HG03175 (cell line): ENCODE measurements around the gene IKZF3.
"Not testable (repeated sequence)": the region's sequence is repeated elsewhere in the genome, so short reads cannot be mapped to it uniquely, and the experiment has no call there.

Source experiments
- ATAC-seq: cut with Tn5 transposase; IDR thresholded peaks from one replicate; pipeline ENCODE4 v1.9.1; 2021; ENCODE audit warnings: mild to moderate bottlenecking, moderate library complexity; ENCODE audit not compliant: unreplicated experiment

Gene IKZF3

DNA sequence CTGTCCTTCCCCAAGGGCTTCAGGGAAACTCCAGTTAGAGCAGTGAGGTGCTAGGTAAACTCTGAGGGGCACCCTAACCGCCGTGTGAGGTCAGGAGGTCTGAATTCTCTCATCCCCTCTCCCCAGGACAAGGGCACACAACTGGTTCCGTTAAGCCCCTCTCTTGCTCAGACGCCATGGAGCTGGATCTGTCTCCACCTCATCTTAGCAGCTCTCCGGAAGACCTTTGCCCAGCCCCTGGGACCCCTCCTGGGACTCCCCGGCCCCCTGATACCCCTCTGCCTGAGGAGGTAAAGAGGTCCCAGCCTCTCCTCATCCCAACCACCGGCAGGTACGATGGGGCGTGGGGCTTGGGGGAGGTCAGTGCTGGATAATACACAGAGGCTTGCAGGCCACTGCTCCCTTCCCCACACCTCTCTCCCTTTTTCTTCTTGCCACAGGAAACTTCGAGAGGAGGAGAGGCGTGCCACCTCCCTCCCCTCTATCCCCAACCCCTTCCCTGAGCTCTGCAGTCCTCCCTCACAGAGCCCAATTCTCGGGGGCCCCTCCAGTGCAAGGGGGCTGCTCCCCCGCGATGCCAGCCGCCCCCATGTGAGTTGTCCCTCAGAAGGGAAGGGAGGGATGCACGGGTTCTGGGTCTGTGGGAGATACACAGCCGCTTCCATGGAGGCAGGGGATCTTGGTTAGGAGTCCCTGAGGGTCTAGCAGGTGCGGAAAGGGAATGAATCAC lies 121.8 kb downstream of the IKZF3 start:
- no peak for ATAC-seq

DNA sequence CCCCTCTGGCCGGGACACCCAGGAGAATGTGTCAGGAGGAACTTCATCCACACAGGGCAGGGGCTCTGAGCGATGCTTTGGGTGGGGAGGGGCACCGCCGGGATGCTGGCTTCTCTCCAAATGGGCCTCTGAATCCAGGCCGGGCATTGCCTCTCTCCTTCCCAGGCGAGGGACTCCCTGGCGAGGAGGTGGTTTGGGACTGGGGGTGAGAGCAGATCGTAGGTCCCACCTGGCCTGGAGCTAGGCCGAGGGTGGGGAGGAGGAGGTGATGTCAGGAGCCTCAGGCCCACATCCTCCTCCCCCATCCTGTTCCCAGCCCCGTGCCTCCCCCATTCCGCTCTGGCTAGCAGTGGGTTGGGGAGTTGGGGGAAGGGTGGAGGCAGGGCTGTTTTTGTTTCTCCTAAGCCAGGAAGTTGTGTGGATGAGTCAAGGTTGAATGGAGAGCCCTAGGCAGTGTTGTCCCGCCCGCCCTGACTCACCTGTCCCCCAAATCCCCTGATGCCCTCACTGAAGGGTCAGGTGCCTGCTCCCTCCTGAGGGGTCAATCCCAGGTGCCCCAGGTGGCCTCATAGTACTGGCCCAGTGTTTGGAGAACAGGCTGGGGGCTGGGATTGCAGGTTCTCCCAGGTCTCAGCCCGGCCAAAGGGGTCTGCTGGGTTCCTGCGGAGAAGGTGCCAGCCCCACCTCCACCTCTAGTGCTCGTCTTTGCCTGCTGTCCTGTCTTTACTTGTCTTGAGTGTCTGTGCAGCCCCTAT lies 123.6 kb downstream of the IKZF3 start:
- ATAC-seq = no peak

DNA sequence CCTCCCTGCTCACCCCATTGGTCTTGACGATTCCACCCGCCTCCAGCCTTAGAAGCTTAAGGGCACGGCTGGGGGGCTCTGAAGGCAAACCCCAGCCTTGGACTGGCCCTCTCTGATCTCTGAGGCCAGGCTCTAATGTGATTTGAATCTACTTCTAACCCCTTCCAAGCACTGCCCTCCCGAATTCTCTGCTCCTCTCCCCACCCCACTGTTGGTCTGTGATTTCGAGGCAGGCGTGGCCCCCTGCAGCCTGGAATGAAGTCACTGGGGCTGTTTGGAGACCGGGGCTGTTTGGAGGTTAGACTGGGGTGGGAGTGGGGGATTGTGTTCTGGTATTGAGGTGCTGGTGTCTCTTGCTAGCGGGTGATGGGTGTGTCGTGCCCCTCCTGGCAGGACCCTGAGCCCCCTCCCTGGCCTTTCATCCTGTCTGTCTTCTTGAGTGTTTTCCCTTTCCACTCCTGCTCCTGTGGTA lies 124.2 kb downstream of the IKZF3 start:
- ATAC-seq = no peak

DNA sequence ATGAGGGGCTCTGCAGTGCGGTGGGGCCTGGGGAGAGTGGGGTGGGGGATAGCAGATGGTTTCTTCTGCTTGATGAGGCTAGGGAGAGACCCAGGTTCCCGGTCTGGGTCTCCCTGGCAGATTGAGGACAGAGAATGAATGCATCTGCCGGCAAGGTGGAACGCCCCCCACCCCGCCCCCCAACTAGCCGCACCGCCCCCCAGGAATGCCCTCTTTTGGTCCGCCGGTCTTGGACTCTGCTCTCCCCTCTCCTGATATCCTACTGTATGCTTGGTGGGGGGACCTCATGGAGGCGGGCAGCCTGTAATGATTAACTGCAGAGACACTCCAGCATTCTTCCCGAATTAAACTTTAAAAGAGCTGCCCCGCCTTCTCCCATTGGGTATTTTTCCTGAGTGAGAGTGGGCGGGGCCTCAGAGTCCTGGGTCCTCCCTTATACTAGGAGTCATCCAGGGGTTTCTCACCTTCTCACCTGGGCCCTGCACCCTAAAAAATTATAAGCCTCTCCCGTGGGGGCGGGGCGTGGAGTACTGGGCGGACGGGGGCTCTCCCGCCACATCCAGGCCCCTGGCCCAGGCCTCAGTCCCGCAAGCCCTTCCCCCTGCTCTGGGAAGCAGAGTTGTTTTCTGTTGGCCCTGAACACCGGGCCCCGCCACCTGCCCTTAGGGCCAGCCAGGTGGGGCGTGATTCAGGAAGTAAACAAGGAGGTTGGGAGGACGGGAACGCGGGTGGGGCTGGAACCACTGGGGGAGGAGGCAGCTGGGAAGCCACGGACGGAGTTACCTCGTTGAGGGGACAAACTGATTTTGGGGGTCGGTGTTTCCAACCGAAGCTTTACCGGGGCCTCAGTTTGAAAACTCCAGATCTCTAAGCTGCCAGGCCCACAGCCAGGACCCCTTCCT lies 124.9 kb downstream of the IKZF3 start:
- no peak for ATAC-seq

DNA sequence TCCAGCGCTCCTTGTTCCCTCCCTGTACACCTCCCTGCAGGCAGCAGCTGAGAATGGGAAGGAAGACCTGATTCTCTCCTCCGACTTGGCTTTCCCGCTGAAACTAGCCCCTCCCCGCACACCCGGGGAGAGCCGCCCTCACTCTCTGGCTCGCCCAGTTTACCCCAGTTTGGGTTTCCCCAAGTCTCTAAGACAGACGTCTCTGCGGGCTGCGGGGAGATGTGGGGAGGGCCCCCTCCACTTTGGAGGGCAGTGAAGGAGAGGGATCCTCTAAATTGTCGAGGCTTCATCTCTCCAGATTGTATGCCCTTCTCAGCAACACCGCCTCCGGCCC lies 125.6 kb downstream of the IKZF3 start:
- no peak for ATAC-seq

DNA sequence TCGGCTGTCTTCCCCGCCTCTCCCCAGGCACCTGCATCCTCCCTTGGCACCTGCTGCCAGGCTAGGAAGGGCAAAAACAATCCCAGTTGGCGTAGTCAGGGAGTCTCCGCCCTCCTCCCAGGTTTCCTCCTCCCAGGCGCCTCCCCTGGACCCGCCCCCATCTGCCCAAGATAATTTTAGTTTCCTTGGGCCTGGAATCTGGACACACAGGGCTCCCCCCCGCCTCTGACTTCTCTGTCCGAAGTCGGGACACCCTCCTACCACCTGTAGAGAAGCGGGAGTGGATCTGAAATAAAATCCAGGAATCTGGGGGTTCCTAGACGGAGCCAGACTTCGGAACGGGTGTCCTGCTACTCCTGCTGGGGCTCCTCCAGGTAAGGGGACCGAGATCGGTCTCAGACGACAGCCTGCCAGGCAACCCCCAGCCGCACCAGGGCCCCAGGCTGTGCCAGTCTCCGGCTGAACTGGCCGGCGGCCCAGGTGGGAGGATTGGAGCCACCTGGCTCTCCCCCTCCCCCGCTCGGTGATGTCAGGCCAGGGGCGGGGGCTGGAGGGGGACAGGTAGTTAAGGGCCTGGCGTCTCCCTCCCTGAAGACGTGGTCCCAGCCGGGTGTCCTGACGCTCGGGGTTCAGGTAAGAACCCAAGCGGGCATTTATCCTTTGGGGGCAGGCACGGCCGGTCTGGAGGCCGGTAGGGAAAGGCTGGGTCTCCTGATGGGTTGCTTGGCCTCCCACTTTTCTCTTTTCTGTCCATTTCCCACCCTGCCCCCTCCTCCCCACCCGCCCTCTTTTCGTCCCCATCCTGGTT lies 126.1 kb downstream of the IKZF3 start, which contains the start of gene GRB7:
Gene GRB7, plus strand, starts transcription at position 179 of the 808 bp plus-strand sequence. CDS start 4,364 bp downstream, outside the sequence.
- no peak for ATAC-seq

DNA sequence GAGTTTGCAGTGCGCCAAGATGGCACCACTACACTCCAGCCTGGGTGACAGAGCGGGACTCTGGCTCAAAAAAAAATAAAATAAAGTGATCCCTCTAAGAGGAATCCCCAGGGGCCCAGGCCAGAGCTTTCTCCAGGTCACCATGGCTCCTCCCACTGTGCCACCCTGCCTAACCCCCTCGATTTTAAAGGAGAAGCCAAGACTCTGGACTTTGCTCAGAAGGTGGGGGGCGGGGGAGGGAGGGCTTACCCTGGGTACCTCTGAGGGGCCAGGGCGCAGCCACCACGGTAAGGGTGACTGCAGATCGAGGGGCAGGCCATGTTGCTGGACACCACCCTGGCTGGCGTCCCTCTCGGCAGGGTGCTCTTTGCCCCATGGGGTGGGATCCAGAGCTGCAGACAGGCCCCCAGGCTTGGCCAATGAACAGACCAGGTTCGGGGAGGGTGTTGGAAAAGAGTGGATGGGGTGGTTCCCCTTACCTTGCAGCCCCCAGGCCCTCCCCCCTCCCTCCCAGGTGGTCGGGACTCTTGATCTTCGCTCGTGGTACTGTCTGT lies 126.8 kb downstream of the IKZF3 start:
- no peak for ATAC-seq

DNA sequence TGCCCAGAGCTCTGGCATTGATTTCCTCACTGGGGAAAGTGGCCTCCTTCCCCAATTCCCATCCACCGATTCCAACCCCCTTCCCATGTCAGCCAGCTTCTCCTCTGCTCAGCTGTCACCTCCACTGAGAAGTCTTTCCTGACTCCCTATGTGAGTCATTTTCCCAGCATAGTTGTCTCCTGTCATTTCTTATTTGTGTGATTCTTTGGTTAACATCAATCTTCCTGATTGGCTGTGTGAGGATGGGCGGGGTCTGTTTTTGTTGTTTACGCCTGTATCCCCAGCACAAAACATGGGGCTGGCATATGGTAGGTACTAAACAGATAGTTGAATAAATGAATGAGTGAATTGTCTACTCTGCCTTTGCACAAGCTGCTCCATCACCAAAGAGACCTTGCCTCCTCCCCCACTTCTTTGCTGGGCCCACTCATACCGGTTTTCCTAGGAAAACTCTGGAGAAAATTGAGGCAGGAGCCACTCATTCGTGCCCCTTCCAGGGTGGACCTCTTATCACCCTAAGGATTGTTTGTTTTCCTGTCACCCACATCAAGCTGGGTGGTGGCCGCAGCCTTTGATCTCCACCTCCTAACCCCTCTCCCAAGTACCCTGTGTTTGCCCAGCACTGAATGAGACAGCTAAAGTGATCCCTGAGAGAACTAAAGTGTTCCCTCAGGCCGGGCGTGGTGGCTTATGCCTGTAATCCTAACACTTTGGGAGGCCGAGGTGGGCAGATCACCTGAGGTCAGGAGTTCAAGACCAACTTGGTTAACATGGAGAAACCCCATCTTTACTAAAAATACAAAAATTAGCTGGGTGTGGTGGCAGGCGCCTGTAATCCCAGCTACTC lies 127.6 kb downstream of the IKZF3 start:
- ATAC-seq = no peak

DNA sequence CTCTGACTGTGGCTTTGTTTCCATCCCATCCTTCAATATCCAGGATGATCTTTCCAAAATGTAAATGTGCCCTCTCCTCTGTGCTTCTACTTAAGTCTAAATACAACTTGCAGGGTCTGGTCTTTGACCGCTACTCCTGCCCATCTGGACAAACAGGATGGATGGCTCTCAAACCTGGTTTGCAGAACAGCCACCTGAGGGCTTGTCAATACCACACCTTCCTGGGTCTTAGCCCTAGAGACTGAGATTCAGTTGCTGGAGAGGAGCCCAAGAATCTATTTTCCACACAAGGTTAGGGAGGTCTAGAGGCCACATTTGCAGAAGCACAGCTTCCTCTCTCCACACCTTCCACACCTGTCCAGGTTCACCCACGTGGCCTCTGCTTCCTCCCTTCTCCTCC lies 128.2 kb downstream of the IKZF3 start:
- no peak for ATAC-seq

DNA sequence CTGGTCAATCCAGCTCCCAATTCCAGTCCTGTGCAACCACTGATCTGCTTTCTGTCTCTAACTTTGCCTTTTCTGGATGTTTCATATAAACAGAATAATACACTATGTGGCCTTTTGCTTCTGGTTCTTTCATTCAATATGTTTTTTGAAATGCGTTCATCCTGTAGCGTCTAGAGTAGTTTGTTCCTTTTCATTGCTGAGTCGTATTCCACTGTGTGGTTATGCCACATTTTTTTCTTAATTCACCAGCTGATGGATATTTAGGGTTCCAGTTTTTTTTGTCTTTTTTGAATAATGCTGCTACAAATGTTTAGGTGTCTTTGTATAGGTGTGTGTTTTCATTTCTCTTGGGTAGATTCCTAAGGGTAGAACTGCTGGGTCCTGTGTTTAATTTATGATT lies 131.5 kb downstream of the IKZF3 start:
- ATAC-seq = no peak

DNA sequence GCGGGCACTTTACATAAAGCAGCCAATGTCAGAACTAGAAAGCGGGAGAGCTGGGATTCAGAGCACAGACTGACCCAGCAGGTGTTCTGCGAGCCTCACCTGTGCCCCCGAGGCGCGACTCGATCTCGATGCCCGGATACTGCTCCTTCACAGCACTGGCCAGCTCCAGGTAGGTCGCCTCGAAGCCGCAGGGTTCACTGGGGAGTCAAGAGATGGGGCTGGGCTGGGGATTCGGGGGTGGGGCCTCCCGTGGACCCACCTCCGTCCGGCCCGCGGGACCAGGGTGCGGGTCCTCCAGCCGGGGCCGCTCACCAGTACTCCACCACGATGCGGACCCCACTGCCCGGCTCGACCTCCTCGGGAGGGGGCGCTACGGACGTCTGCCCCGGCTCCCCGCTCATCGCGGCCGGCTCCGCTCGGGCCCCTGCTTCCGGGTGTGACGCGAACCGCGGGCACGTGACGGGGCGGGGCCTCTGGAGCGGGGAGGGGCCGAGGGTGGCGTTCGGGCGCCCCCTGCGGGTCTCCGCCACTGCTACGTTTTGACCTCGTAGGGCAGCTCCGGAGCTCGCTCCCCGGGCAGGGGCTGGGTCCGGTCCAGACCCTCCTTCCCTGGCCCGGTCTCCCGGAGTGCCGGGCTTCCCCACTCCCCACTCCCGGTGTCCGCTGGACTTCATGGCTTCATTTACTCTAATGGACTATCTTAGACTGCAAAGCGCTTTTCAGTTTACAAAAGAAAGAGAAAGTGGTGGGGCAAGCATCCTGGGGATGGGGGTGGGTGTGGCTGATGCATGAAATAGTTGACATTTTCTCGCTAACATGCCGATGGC lies 133.8 kb downstream of the IKZF3 start, which contains the start of gene MIEN1:
Gene MIEN1, minus strand, starts transcription at position 438 of the 827 bp plus-strand sequence. Its CDS starts 37 bp downstream, at position 401.
- peak; percentile 89 for ATAC-seq

DNA sequence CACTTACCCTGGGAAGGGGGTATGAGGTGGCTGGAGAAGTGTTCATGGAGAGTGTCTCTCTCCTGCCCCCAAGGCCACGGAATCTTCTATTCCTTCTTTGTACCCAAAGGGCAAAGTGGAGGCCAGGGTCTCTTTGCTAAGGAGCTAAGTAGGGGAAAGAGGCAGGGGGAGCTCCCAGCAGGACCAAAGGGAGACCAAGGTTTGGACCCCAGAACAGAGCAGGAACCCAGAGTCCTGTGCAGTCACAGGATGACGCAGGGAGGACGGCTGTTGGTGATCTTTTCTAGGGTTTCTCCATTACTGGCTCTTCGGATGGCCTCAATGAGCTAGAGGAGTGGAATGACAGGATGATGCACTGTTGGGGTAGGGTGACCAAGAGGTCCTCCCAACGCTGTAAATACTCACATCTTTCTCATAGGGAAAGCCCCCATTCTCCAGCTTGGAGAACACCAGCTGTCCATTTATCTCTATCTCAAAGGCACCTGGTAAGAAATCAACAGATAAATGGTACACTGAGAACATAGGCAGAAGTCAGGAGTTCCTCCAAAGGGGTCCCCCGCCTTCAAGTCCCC lies 134.7 kb downstream of the IKZF3 start:
- no peak for ATAC-seq

DNA sequence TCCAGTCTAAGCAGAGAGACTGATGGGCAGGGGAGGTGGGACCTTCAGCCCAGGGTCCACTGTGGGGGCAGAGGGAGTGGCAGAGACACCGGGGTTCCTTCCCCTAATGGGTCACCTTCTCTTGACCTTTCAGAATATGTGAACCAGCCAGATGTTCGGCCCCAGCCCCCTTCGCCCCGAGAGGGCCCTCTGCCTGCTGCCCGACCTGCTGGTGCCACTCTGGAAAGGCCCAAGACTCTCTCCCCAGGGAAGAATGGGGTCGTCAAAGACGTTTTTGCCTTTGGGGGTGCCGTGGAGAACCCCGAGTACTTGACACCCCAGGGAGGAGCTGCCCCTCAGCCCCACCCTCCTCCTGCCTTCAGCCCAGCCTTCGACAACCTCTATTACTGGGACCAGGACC lies 136.6 kb downstream of the IKZF3 start:
- ATAC-seq = no peak

DNA sequence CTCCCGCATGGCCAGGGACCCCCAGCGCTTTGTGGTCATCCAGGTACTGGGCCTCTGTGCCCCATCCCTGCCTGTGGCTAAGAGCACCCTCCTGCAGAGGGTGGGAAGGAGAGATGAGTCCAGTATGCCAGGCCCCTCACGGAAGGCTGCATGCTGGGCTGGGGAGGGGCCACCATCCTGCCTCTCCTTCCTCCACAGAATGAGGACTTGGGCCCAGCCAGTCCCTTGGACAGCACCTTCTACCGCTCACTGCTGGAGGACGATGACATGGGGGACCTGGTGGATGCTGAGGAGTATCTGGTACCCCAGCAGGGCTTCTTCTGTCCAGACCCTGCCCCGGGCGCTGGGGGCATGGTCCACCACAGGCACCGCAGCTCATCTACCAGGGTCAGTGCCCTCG lies 137.5 kb downstream of the IKZF3 start:
- no peak for ATAC-seq

DNA sequence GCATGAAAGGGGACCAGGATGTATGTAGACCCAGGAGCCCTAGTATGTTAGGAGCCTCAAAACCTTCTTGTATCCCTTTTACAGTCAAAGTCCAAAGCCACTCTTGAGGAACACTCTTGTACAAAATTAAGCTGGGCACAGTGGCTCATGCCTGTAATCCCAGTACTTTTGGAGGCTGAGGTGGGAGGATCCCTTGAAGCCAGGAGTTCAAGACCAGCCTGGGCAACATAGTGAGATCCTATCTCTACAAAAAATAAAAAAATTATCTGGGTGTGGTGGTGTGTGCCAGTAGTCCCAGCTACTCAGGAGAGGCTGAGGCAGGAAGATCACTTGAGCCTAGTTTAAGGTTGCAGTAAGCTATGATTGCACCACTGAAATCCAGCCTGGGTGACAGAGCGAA lies 138.2 kb downstream of the IKZF3 start:
- ATAC-seq = not testable (repeated sequence)

DNA sequence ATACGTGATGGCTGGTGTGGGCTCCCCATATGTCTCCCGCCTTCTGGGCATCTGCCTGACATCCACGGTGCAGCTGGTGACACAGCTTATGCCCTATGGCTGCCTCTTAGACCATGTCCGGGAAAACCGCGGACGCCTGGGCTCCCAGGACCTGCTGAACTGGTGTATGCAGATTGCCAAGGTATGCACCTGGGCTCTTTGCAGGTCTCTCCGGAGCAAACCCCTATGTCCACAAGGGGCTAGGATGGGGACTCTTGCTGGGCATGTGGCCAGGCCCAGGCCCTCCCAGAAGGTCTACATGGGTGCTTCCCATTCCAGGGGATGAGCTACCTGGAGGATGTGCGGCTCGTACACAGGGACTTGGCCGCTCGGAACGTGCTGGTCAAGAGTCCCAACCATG lies 139.4 kb downstream of the IKZF3 start:
- ATAC-seq = no peak

DNA sequence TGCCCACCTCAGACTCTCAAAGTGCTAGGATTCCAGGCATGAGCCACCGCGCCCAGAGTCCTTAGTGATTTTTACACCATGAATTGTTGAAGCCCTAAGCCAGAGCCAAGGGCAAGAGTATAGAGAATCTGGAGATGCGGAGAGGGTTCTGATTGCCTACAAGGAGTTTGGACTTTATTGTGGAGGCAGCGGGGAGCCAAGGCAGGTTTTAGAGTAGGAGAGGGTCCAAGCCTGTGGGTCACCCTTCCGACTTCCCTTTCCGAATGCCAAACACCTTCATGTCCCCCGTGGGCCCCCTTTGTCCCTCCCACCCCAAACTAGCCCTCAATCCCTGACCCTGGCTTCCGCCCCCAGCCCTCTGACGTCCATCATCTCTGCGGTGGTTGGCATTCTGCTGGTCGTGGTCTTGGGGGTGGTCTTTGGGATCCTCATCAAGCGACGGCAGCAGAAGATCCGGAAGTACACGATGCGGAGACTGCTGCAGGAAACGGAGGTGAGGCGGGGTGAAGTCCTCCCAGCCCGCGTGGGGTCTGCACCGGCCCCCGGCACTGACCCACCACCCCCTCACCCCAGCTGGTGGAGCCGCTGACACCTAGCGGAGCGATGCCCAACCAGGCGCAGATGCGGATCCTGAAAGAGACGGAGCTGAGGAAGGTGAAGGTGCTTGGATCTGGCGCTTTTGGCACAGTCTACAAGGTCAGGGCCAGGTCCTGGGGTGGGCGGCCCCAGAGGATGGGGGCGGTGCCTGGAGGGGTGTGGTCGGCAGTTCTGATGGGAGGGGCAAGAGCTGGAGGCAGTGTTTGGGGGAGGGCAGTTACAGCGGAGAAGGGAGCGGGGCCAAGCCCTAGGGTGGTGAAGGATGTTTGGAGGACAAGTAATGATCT lies 140.9 kb downstream of the IKZF3 start:
- ATAC-seq = no peak
